ENCODE data around the gene ZNF624. TPM values are rescaled to one million over a fixed set of nuclear protein-coding genes. Genes with fewer than 3 reads are reported as not detected.
"Not testable (repeated sequence)": the region's sequence is repeated elsewhere in the genome, so short reads cannot be mapped to it uniquely, and the experiment has no call there.

The ZNF624 gene
- total RNA-seq, 1 experiment from 2014 or later = 4.8 TPM

DNA sequence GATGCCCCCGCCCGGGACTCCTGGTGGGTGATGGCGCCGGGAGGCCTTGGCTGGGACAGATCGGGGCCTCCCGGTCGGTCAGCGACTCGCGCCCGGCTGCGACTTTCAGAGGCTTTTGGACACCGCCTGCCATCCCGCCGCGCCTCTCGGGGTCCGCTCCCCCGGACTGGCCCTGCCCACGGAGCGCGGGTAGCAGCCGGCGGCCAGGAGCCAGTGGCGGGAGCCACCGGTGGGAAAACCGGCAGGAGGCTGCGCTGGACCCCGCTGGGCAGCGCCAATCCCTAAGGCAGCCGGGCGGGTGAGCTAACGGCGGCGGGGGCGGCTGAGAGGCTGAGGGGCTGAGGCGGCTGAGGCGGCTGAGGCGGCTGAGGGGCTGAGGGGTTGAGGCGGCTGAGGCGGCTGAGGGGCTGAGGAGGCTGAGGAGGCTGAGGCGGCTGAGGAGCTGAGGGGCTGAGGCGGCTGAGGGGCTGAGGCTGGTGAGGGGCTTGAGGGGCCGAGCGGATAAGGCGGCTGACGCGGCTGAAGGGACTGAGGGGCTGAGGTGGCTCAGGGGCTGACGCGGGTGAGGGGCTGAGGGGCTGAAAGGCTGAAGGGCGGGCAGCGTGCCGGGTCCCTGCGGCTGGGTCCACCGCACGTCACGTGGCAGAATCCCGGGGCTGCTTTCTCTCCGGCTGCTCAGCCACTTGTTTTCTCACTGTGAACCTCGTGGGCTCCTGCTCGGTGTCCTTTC is 13.4 kb upstream of the ZNF624 start:
- not testable (repeated sequence) for H2AFZ ChIP-seq (ENCODE audit: low read length); DNase-seq; H3K4me2 ChIP-seq (ENCODE audit: low read depth, low read length, poor library complexity, severe bottlenecking); H3K79me2 ChIP-seq (ENCODE audit: low read length); H3K4me1 ChIP-seq (ENCODE audit: low read length); H3K9me2 ChIP-seq (replicated peaks; ENCODE audit: insufficient read depth, low read length); H3K9me3 ChIP-seq (ENCODE audit: low read length); H3K36me3 ChIP-seq (ENCODE audit: insufficient read depth, low read length); H3K4me3 ChIP-seq (ENCODE audit: low read length); H3K27me3 ChIP-seq (ENCODE audit: low read length); H3K9ac ChIP-seq (ENCODE audit: low read length); H4K20me1 ChIP-seq (ENCODE audit: insufficient read depth, low read depth, low read length); H3K27ac ChIP-seq (ENCODE audit: low read length)

DNA sequence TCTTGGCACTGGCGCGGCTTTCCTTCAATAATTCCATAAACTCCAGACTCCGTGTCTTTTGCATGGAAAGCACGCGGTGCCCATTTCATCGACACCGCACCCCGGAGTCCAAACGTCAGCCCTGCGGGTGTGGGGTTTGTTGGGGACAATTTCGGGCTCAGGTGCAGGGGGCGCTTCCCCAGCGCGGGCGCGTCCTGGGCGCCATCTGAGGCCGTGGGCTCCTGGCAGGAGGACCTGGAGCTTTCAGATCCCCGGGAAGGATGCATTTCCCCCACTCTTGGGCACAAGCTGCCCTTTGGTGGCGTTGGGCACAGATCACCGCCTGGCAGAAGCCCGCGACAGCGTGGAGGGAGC is 12.9 kb upstream of the ZNF624 start:
- H3K36me3 ChIP-seq (ENCODE audit: insufficient read depth, low read length); H3K27me3 ChIP-seq (ENCODE audit: low read length); H3K9me3 ChIP-seq (ENCODE audit: low read length); H4K20me1 ChIP-seq (ENCODE audit: insufficient read depth, low read depth, low read length); H3K9me2 ChIP-seq (replicated peaks; ENCODE audit: insufficient read depth, low read length); H3K79me2 ChIP-seq (ENCODE audit: low read length); H2AFZ ChIP-seq (ENCODE audit: low read length); H3K27ac ChIP-seq (ENCODE audit: low read length); H3K4me3 ChIP-seq (ENCODE audit: low read length); DNase-seq; H3K9ac ChIP-seq (ENCODE audit: low read length); H3K4me2 ChIP-seq (ENCODE audit: low read depth, low read length, poor library complexity, severe bottlenecking); H3K4me1 ChIP-seq (ENCODE audit: low read length): not testable (repeated sequence)

DNA sequence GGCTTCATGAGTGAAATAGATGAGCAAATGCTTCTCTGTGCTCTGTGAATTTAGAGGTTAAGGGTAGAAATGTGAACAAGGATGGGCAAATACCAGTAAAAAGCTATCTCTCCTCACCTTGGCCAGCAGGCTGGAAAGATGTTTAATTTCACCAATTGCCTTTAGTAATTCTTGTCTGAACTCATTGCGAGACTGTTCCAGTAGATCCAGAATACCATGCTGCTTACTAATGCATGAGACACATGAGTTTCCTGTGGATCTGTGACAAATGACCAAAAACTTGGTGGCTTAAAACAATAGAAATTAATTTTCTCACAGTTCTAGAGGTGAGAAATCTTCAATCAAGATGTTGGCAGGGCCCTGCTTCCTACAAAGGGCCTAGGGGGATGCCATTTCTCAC is 9.3 kb upstream of the ZNF624 start:
- Histone ChIP-seq H3K36me3 (ENCODE audit: insufficient read depth, low read length) (no peaks in the 10 kb centered on the region), H3K4me1 (ENCODE audit: low read length) (peaks cover 5% of the 10 kb centered on the region), H3K4me3 (ENCODE audit: low read length) (no peak overlapping the region), H3K9me3 (ENCODE audit: low read length) (no peaks in the 10 kb centered on the region), H3K9ac (ENCODE audit: low read length) (no peak overlapping the region), H3K4me2 (ENCODE audit: low read depth, low read length, poor library complexity, severe bottlenecking) (no peak overlapping the region), H4K20me1 (ENCODE audit: insufficient read depth, low read depth, low read length) (no peaks in the 10 kb centered on the region), H3K27ac (ENCODE audit: low read length) (no peak overlapping the region), H2AFZ (ENCODE audit: low read length) (no peak overlapping the region), H3K79me2 (ENCODE audit: low read length) (no peaks in the 10 kb centered on the region), H3K27me3 (ENCODE audit: low read length) (no peaks in the 10 kb centered on the region), H3K9me2 (replicated peaks; ENCODE audit: insufficient read depth, low read length) (no peaks in the 10 kb centered on the region)
- no peak for DNase-seq

DNA sequence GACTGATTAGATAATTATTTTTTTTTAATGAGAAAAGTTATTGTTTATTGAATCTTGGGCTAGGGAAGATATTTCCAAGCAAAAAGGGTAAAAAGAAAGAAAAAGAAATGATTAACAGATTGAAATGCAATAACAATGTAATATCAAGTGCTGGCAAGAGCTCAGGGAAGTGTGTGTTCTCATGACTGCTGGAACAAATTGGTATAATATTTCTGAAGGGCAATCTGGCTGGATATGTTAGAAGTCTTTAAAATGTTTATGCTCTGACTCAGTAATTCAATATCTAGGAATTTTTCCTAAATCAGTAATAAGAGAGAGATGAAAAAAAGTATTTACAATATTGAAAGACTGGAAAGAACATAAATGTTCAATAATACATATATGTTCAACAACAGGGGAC is 7.6 kb upstream of the ZNF624 start:
- no peak for DNase-seq
- Histone ChIP-seq H4K20me1 (ENCODE audit: insufficient read depth, low read depth, low read length) (no peaks in the 10 kb centered on the region), H3K4me3 (ENCODE audit: low read length) (no peak overlapping the region), H2AFZ (ENCODE audit: low read length) (no peak overlapping the region), H3K27me3 (ENCODE audit: low read length) (no peaks in the 10 kb centered on the region), H3K79me2 (ENCODE audit: low read length) (no peaks in the 10 kb centered on the region), H3K4me1 (ENCODE audit: low read length) (peaks cover 5% of the 10 kb centered on the region), H3K9me3 (ENCODE audit: low read length) (no peaks in the 10 kb centered on the region), H3K4me2 (ENCODE audit: low read depth, low read length, poor library complexity, severe bottlenecking) (no peak overlapping the region), H3K9ac (ENCODE audit: low read length) (no peak overlapping the region), H3K36me3 (ENCODE audit: insufficient read depth, low read length) (no peaks in the 10 kb centered on the region), H3K9me2 (replicated peaks; ENCODE audit: insufficient read depth, low read length) (no peaks in the 10 kb centered on the region), H3K27ac (ENCODE audit: low read length) (no peak overlapping the region)

DNA sequence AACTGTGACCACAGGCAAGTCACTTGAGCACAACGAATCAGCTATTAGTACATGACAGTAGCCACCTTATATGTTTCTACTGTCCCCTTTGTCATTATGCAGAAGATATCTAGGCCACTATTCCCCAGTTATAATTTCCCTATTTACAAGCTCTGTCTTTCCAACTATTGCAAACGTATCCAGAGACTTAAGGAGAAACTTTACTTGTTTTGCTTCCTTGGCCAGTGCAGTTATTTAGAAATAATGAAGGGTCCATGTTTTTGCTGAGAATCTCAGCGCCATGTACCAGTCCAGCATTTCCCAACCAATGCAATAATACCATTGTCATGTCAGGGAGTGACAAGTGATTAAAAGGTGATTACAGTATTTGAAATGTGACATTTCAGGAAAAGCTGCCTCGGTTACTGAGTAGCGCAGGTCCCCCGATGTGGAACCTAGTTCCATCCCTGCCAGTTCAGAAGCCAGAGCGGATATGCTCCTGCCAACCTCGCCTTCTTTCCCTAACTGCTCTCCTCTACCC is 743 bp downstream of the ZNF624 start:
- DNase-seq = peak; percentile 50
- H2AFZ ChIP-seq (ENCODE audit: low read length) = peak overlapping the region; percentile 96
- H3K27me3 ChIP-seq (ENCODE audit: low read length) = no peaks in the 10 kb centered on the region
- no peaks in the 10 kb centered on the region for H4K20me1 ChIP-seq (ENCODE audit: insufficient read depth, low read depth, low read length)
- peak overlapping the region; percentile 33; the same call in 1 of the 2 replicates for H3K27ac ChIP-seq (ENCODE audit: low read length)
- no peaks in the 10 kb centered on the region for H3K9me2 ChIP-seq (replicated peaks; ENCODE audit: insufficient read depth, low read length)
- H3K4me3 ChIP-seq (ENCODE audit: low read length) = peak overlapping the region; percentile 89
- H3K9ac ChIP-seq (ENCODE audit: low read length) = peak overlapping the region; percentile 92
- H3K4me1 ChIP-seq (ENCODE audit: low read length) = peaks cover 15% of the 10 kb centered on the region
- peaks cover 25% of the 10 kb centered on the region for H3K79me2 ChIP-seq (ENCODE audit: low read length)
- no peaks in the 10 kb centered on the region for H3K9me3 ChIP-seq (ENCODE audit: low read length)
- H3K36me3 ChIP-seq (ENCODE audit: insufficient read depth, low read length) = peaks cover 3% of the 10 kb centered on the region
- peak overlapping the region; percentile 88 for H3K4me2 ChIP-seq (ENCODE audit: low read depth, low read length, poor library complexity, severe bottlenecking)

DNA sequence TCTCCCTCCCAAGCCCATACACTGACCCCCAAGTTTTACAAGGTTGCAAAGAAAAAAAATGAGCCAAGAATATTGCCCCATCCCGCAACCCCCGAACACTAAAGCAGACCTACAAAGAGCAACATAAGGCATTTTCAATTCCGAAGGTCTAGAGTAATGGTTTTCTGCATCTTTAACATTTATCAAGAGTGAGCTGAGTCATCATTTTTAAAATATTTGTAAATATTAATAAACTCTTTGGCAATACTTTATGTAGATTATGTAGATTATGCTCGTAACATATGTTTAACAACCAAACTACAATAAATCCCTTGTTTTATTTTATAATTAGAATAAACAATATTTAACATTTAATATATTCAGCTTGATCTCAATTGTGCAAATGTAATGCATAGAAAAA is 1.4 kb downstream of the ZNF624 start:
- Histone ChIP-seq H3K4me3 (ENCODE audit: low read length) (peak overlapping the region; percentile 89), H3K4me1 (ENCODE audit: low read length) (peaks cover 15% of the 10 kb centered on the region), H3K79me2 (ENCODE audit: low read length) (peaks cover 25% of the 10 kb centered on the region), H4K20me1 (ENCODE audit: insufficient read depth, low read depth, low read length) (no peaks in the 10 kb centered on the region), H3K9me3 (ENCODE audit: low read length) (no peaks in the 10 kb centered on the region), H3K4me2 (ENCODE audit: low read depth, low read length, poor library complexity, severe bottlenecking) (peak overlapping the region; percentile 88), H3K9me2 (replicated peaks; ENCODE audit: insufficient read depth, low read length) (no peaks in the 10 kb centered on the region), H3K9ac (ENCODE audit: low read length) (peak overlapping the region; percentile 92; the same call in 1 of the 2 replicates), H3K27me3 (ENCODE audit: low read length) (no peaks in the 10 kb centered on the region), H3K27ac (ENCODE audit: low read length) (no peak overlapping the region), H3K36me3 (ENCODE audit: insufficient read depth, low read length) (peaks cover 6% of the 10 kb centered on the region), H2AFZ (ENCODE audit: low read length) (no peak overlapping the region)
- DNase-seq = no peak

DNA sequence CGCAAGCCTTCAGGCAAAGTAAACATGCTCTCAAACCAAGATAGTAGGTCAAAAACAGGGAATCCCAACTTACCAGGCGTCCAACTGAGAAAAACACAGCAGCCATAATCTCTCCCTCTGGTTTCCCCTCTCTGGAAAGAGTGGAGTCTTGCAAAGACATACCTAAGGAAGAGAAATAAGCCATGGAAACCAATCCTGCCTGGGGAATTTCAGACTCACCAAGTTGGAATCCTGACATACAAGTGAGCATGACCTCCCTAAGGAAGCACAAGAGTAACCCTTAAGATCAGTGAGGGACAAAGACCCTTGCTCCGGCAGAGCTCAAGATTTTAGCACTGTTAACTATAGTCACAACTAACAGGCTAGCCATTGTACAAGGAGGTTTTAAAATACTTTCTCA is 4.1 kb downstream of the ZNF624 start:
- H3K36me3 ChIP-seq (ENCODE audit: insufficient read depth, low read length) = peaks cover 28% of the 10 kb centered on the region
- no peak overlapping the region for H3K9ac ChIP-seq (ENCODE audit: low read length)
- no peak overlapping the region for H3K4me3 ChIP-seq (ENCODE audit: low read length)
- H3K4me1 ChIP-seq (ENCODE audit: low read length) = peaks cover 15% of the 10 kb centered on the region
- H3K27me3 ChIP-seq (ENCODE audit: low read length) = no peaks in the 10 kb centered on the region
- no peaks in the 10 kb centered on the region for H4K20me1 ChIP-seq (ENCODE audit: insufficient read depth, low read depth, low read length)
- H3K4me2 ChIP-seq (ENCODE audit: low read depth, low read length, poor library complexity, severe bottlenecking) = no peak overlapping the region
- H2AFZ ChIP-seq (ENCODE audit: low read length) = no peak overlapping the region
- H3K9me3 ChIP-seq (ENCODE audit: low read length) = 0 out of 2 replicates have a peak, but pooled peaks cover 5% of the 10 kb centered on the region
- H3K79me2 ChIP-seq (ENCODE audit: low read length) = peaks cover 25% of the 10 kb centered on the region
- H3K9me2 ChIP-seq (replicated peaks; ENCODE audit: insufficient read depth, low read length) = no peaks in the 10 kb centered on the region
- no peak for DNase-seq
- no peak overlapping the region for H3K27ac ChIP-seq (ENCODE audit: low read length)

DNA sequence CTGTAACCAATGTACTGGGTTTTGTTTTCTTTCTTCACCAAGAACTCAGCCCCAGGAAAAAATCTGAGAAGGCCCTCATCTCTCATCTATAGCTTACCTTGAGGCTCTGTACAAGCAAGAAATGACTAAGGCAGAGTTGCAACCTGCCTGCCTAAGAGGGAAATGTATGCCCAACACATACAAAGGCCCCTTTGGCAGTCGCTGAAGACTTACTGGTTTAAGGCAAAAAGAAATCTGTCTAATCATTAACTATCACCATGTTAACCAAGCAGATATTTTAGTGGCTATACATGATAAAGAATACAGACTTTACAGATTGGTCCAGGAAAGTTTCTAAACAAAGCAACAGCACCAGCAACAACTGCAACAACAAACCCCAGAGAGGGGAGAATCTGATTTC is 14.2 kb downstream of the ZNF624 start:
- no peak overlapping the region for H2AFZ ChIP-seq (ENCODE audit: low read length)

More for the DNA sequence above, 14.2 kb downstream of the ZNF624 start:
- Histone ChIP-seq H3K27me3 (ENCODE audit: low read length) (no peaks in the 10 kb centered on the region), H3K9me3 (ENCODE audit: low read length) (peaks cover 33% of the 10 kb centered on the region), H3K4me1 (ENCODE audit: low read length) (no peaks in the 10 kb centered on the region), H3K79me2 (ENCODE audit: low read length) (0 out of 2 replicates have a peak, but pooled peaks cover 6% of the 10 kb centered on the region), H3K9me2 (replicated peaks; ENCODE audit: insufficient read depth, low read length) (no peaks in the 10 kb centered on the region), H3K4me3 (ENCODE audit: low read length) (no peak overlapping the region), H3K9ac (ENCODE audit: low read length) (no peak overlapping the region), H3K36me3 (ENCODE audit: insufficient read depth, low read length) (peaks cover 36% of the 10 kb centered on the region), H3K27ac (ENCODE audit: low read length) (no peak overlapping the region), H4K20me1 (ENCODE audit: insufficient read depth, low read depth, low read length) (no peaks in the 10 kb centered on the region), H3K4me2 (ENCODE audit: low read depth, low read length, poor library complexity, severe bottlenecking) (no peak overlapping the region)
- DNase-seq = no peak
